NCI-H128 (cell line): ENCODE data around the gene MAST2.
"Not testable (repeated sequence)": the region's sequence is repeated elsewhere in the genome, so short reads cannot be mapped to it uniquely, and the experiment has no call there.

Experiments
- DNase-seq: peaks from one replicate; lab custom pipeline; 2025; ENCODE audit not compliant: unreplicated experiment; lab: John Stamatoyannopoulos, UW

MAST2 gene

GRCh38 chr1:45857101-45857700 lies 53.8 kb downstream of the MAST2 start:
- DNase-seq, result no peak

- DNase-seq, result not testable (repeated sequence)
Measured at GRCh38 chr1:45857755-45858492, 54.5 kb downstream of the MAST2 start.

- no peak for DNase-seq
Measured at GRCh38 chr1:45859221-45859620, 55.8 kb downstream of the MAST2 start.

- no peak for DNase-seq
Measured at GRCh38 chr1:45862008-45862407, 58.6 kb downstream of the MAST2 start.

- no peak for DNase-seq
Measured at GRCh38 chr1:45863218-45863617, 59.8 kb downstream of the MAST2 start.

- no peak for DNase-seq
Measured at GRCh38 chr1:45864167-45865106, 61.0 kb downstream of the MAST2 start.

GRCh38 chr1:45867697-45868348 lies 64.4 kb downstream of the MAST2 start:
- no peak for DNase-seq

GRCh38 chr1:45868861-45869260 lies 65.4 kb downstream of the MAST2 start:
- no peak for DNase-seq

GRCh38 chr1:45870500-45870899 lies 67.1 kb downstream of the MAST2 start:
- DNase-seq, result no peak

- DNase-seq, result not testable (repeated sequence)
Measured at GRCh38 chr1:45872173-45872801, 68.9 kb downstream of the MAST2 start.

GRCh38 chr1:45876000-45876617 lies 72.7 kb downstream of the MAST2 start:
- DNase-seq, result no peak

- DNase-seq, result no peak
Measured at GRCh38 chr1:45877264-45877663, 73.9 kb downstream of the MAST2 start.

GRCh38 chr1:45879885-45880598 lies 76.6 kb downstream of the MAST2 start:
- DNase-seq, result no peak

- no peak for DNase-seq
Measured at GRCh38 chr1:45880930-45881329, 77.5 kb downstream of the MAST2 start.

- DNase-seq, result no peak
Measured at GRCh38 chr1:45883658-45884057, 80.2 kb downstream of the MAST2 start.

- no peak for DNase-seq
Measured at GRCh38 chr1:45884700-45885099, 81.3 kb downstream of the MAST2 start.

- DNase-seq, result no peak
Measured at GRCh38 chr1:45886229-45886628, 82.8 kb downstream of the MAST2 start.

GRCh38 chr1:45887156-45887842 lies 83.9 kb downstream of the MAST2 start:
- no peak for DNase-seq

GRCh38 chr1:45890078-45890477 lies 86.7 kb downstream of the MAST2 start:
- no peak for DNase-seq
